H9 (cell line): Measurements from ENCODE around the gene SPAG6. TPM values are rescaled to one million over a fixed set of nuclear protein-coding genes. Genes with fewer than 3 reads are reported as not detected.

ENCODE experiments used
- DNase-seq: peaks from one replicate; pipeline ENCODE4 v3.0.0-alpha.2; 2017
- H2AFZ ChIP-seq: one replicate; pipeline ENCODE4 v1.6.1; 2013; ENCODE audit warnings: mild to moderate bottlenecking, low read length, control low read depth, moderate library complexity
- H2AK5ac ChIP-seq: 2 replicates; pipeline ENCODE4 v1.6.1; 2013; ENCODE audit warnings: low read length, control low read depth, mixed read lengths; ENCODE audit not compliant: insufficient read length
- H2BK120ac ChIP-seq: one replicate; pipeline ENCODE4 v1.6.1; 2013; ENCODE audit warnings: low read depth, mild to moderate bottlenecking, low read length, control low read depth, inconsistent platforms; ENCODE audit not compliant: poor library complexity, severe bottlenecking
- H2BK12ac ChIP-seq: 2 replicates; pipeline ENCODE4 v1.6.1; 2013; ENCODE audit warnings: low read length, control low read depth, mixed read lengths, low read depth; ENCODE audit not compliant: insufficient read length
- H2BK15ac ChIP-seq: 2 replicates; pipeline ENCODE4 v1.6.1; 2013; ENCODE audit warnings: low read depth, low read length, control low read depth
- H2BK20ac ChIP-seq: one replicate; pipeline ENCODE4 v1.6.1; 2013; ENCODE audit warnings: low read depth, mild to moderate bottlenecking, low read length, control low read depth, inconsistent platforms; ENCODE audit not compliant: poor library complexity, severe bottlenecking
- H2BK5ac ChIP-seq: 2 replicates; pipeline ENCODE4 v1.6.1; 2013; ENCODE audit warnings: low read length, control low read depth, mixed read lengths; ENCODE audit not compliant: insufficient read length
- H3K14ac ChIP-seq: 2 replicates; pipeline ENCODE4 v1.6.1; 2013; ENCODE audit warnings: low read length, control low read depth; ENCODE audit not compliant: insufficient read depth
- H3K18ac ChIP-seq: 2 replicates; pipeline ENCODE4 v1.6.1; 2013; ENCODE audit warnings: low read depth, mild to moderate bottlenecking, mixed read lengths, low read length, control low read depth; ENCODE audit not compliant: insufficient read length
- H3K23ac ChIP-seq: 2 replicates; pipeline ENCODE4 v1.6.1; 2013; ENCODE audit warnings: low read length, control low read depth, mixed read lengths, low read depth; ENCODE audit not compliant: insufficient read length
- H3K23me2 ChIP-seq: 2 replicates; pipeline ENCODE4 v1.6.1; 2013; ENCODE audit warnings: low read depth, mild to moderate bottlenecking, mixed read lengths, low read length, control low read depth; ENCODE audit not compliant: insufficient read length, poor library complexity, severe bottlenecking
- H3K27ac ChIP-seq: 2 replicates; pipeline ENCODE4 v1.5.1; 2013; ENCODE audit warnings: low read length, control low read depth, mixed read lengths, low read depth; ENCODE audit not compliant: insufficient read length
- H3K27me3 ChIP-seq: 2 replicates; pipeline ENCODE4 v1.6.1; 2013; ENCODE audit warnings: low read length, control low read depth, inconsistent platforms; ENCODE audit not compliant: insufficient read depth
- H3K4ac ChIP-seq: 2 replicates; pipeline ENCODE4 v1.6.1; 2013; ENCODE audit warnings: low read depth, mild to moderate bottlenecking, control low read depth, inconsistent platforms, low read length, moderate library complexity
- H3K4me1 ChIP-seq: 2 replicates; pipeline ENCODE4 v1.6.1; 2013; ENCODE audit warnings: low read length, control low read depth, inconsistent platforms; ENCODE audit not compliant: insufficient read depth
- H3K4me2 ChIP-seq: 2 replicates; pipeline ENCODE4 v1.6.1; 2013; ENCODE audit warnings: low read length, control low read depth, mixed read lengths; ENCODE audit not compliant: insufficient read length, insufficient read depth
- H3K56ac ChIP-seq: 2 replicates; pipeline ENCODE4 v1.6.1; 2013; ENCODE audit warnings: low read depth, mild to moderate bottlenecking, mixed read lengths, low read length, control low read depth; ENCODE audit not compliant: insufficient read length
- H3K79me1 ChIP-seq: 2 replicates; pipeline ENCODE4 v1.6.1; 2013; ENCODE audit warnings: low read depth, mild to moderate bottlenecking, moderate library complexity, low read length, control low read depth, inconsistent platforms; ENCODE audit not compliant: insufficient read depth, poor library complexity, severe bottlenecking
- H3K79me2 ChIP-seq: 2 replicates; pipeline ENCODE4 v1.6.1; 2013; ENCODE audit warnings: low read length, control low read depth, inconsistent platforms; ENCODE audit not compliant: insufficient read depth
- H3K9ac ChIP-seq: 2 replicates; pipeline ENCODE4 v1.6.1; 2013; ENCODE audit warnings: low read length, control low read depth, mixed read lengths; ENCODE audit not compliant: insufficient read length; ENCODE audit errors: extremely low read depth
- H3K9me3 ChIP-seq: one replicate; pipeline ENCODE4 v1.6.1; 2013; ENCODE audit warnings: low read depth, low read length, inconsistent platforms; ENCODE audit not compliant: control insufficient read depth
- H3T11ph ChIP-seq: one replicate; pipeline ENCODE4 v1.6.1; 2013; ENCODE audit warnings: mild to moderate bottlenecking, low read length, control low read depth, inconsistent platforms
- H4K20me1 ChIP-seq: one replicate; pipeline ENCODE4 v1.6.1; 2013; ENCODE audit not compliant: control insufficient read depth, insufficient read length, insufficient read depth
- H4K5ac ChIP-seq: 2 replicates; pipeline ENCODE4 v1.6.1; 2013; ENCODE audit warnings: low read depth, mild to moderate bottlenecking, mixed read lengths, low read length, control low read depth; ENCODE audit not compliant: insufficient read length
- H4K8ac ChIP-seq: replicated peaks from 2 replicates; pipeline ENCODE4 v1.6.1; 2013; ENCODE audit warnings: low read length, control low read depth, mixed read lengths, low read depth; ENCODE audit not compliant: insufficient read length
- H4K91ac ChIP-seq: 2 replicates; pipeline ENCODE4 v1.6.1; 2013; ENCODE audit warnings: low read depth, mild to moderate bottlenecking, moderate library complexity, mixed read lengths, low read length, control low read depth; ENCODE audit not compliant: insufficient read length
- H3K27ac Mint-ChIP-seq, 3 experiments: 2 replicates in 2 of 3; 3 replicates in 1 of 3; pipeline ENCODE4 v1.8.0; 2020 to 2021; ENCODE audit warnings: mixed read lengths in 3 of 3, mild to moderate bottlenecking in 1 of 3, moderate library complexity in 1 of 3
- H3K27me3 Mint-ChIP-seq: 2 replicates; pipeline ENCODE4 v1.8.0; 2021; ENCODE audit warnings: low read depth, mild to moderate bottlenecking, moderate library complexity, mixed read lengths
- H3K36me3 Mint-ChIP-seq, 3 experiments: 2 replicates in 2 of 3; 3 replicates in 1 of 3; pipeline ENCODE4 v1.8.0; 2020 to 2021; ENCODE audit warnings: low read depth in 3 of 3, mixed read lengths in 3 of 3; ENCODE audit not compliant: insufficient read depth in 1 of 3
- H3K4me1 Mint-ChIP-seq, 2 experiments: 2 replicates each; pipeline ENCODE4 v1.8.0; 2020; ENCODE audit warnings: mixed read lengths in 2 of 2
- H3K4me3 Mint-ChIP-seq, 2 experiments: 2 replicates in 1 of 2; 3 replicates in 1 of 2; pipeline ENCODE4 v1.8.0; 2020 to 2021; ENCODE audit warnings: mild to moderate bottlenecking in 2 of 2, mixed read lengths in 2 of 2, moderate library complexity in 1 of 2
- H3K9me3 Mint-ChIP-seq, 2 experiments: 2 replicates in 1 of 2; 3 replicates in 1 of 2; pipeline ENCODE4 v1.8.0; 2020; ENCODE audit warnings: mild to moderate bottlenecking in 2 of 2, mixed read lengths in 2 of 2, moderate library complexity in 1 of 2
- CTCF ChIP-seq: fragments of 200-600 bp; sonication (generic); conservative IDR thresholded peaks from 3 replicates; pipeline ENCODE4 v1.8.0; 2021; ENCODE audit warnings: antibody characterized with exemption, mild to moderate bottlenecking
- WGBS: extraction: QIAGEN DNeasy Blood & Tissue Kit; methylation state at CpG from one replicate; pipeline ENCODE4 v1.1.7; 2013; ENCODE audit warnings: missing lambda C conversion rate, low lambda C conversion rate, mixed read lengths; ENCODE audit not compliant: insufficient read length; ENCODE audit errors: extremely low coverage; 5-methylcytosine and 5-hydroxymethylcytosine counted together
- long read RNA-seq: library from polyadenylated mRNA; unstranded; transcript quantifications from one replicate; pipeline ENCODE4 v2.0.0, GENCODE V29; 2020
- total RNA-seq: library from RNA; stranded (reverse); gene quantifications from 2 replicates; pipeline ENCODE4 v1.2.1, GENCODE V29; 2021

SPAG6 gene
- 0.24 and 0.29 TPM in 2 replicates for total RNA-seq
- long read RNA-seq, partial matches to known transcripts = 0 of 7 reads
- long read RNA-seq, other reads (novel, unspliced or antisense) = 5 of 7 reads

DNA sequence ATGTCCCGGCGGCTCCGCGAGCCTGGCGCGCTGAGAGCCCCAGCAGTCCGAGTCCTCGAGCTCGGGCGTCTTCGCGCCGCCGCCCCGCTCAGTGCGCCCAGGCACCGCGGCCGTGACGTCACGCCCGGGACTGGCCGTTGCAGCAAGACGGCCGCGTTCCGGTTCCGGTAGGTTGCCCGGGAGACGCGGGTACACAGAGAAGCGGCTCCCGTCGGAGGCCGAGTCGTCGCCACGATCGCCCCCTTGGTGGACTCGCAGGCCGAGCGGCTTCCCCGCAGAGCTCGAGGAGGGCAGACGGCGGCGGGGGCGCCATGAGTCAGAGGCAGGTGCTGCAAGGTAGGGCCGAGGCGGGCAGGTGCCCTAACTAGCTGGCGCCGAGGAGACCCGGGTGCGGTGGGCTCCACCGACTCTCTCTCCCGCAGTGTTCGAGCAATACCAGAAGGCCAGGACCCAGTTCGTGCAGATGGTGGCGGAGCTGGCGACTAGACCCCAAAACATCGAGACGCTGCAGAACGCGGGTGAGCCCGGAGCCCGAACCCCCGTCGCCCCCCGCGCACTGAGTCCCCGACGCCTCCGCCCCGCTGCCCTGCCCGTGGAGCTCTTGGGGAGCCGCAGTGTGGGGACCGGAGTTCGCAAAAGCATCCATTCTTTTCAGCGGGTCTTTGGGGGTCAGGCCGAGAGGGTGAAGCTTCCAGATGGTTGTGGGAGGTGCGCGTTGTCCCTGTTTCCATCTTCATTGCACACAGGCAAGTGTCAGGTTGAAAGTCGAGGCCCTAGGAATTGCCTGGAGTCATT lies at the start of gene SPAG6:
SPAG6 (plus strand) TSS at position 196 of the 795 bp plus-strand sequence; CDS start at position 312, 116 bp downstream.
- H4K20me1 ChIP-seq = no peaks in the 10 kb centered on the region
- peaks cover 11% of the 10 kb centered on the region for H3K23me2 ChIP-seq
- no CpG with 5 or more reads among the region's 83 CpGs for WGBS
- H3K27me3 ChIP-seq = peaks cover 48% of the 10 kb centered on the region
- no peak within 1 kb of the TSS for H2AK5ac ChIP-seq
- H3T11ph ChIP-seq = no peak within 1 kb of the TSS
- H2AFZ ChIP-seq = no peak within 1 kb of the TSS
- peak within 1 kb of the TSS; percentile 95 for H3K4me2 ChIP-seq
- no peak within 1 kb of the TSS for H3K56ac ChIP-seq
- H4K91ac ChIP-seq = no peak within 1 kb of the TSS
- no peak within 1 kb of the TSS for H4K5ac ChIP-seq
- H2BK5ac ChIP-seq = no peak within 1 kb of the TSS
- no peak within 1 kb of the TSS for H3K27ac ChIP-seq
- peak within 1 kb of the TSS; percentile 63; the same call in 1 of the 2 replicates for H3K14ac ChIP-seq
- no peak within 1 kb of the TSS for H2BK15ac ChIP-seq
- H3K79me1 ChIP-seq = no peaks in the 10 kb centered on the region
- H2BK20ac ChIP-seq = no peak within 1 kb of the TSS
- no peak within 1 kb of the TSS for H3K27ac Mint-ChIP-seq
- H2BK12ac ChIP-seq = no peak within 1 kb of the TSS
- no peak within 1 kb of the TSS for H4K8ac ChIP-seq
- peak within 1 kb of the TSS; percentile 40 for H3K18ac ChIP-seq
- H3K9me3 ChIP-seq = no peaks in the 10 kb centered on the region
- no peaks in the 10 kb centered on the region; a peak in 1 of 7 replicates for H3K36me3 Mint-ChIP-seq
- H3K27me3 Mint-ChIP-seq = peaks cover 93% of the 10 kb centered on the region
- H3K9ac ChIP-seq = no peak within 1 kb of the TSS
- H3K9me3 Mint-ChIP-seq = peaks cover 0 to 5% of the 10 kb centered on the region in 2 experiments; a peak in 3 of 5 replicates
- H3K4me1 ChIP-seq = peaks cover 4% of the 10 kb centered on the region; the same call in 1 of the 2 replicates
- H3K4ac ChIP-seq = no peak within 1 kb of the TSS
- H3K79me2 ChIP-seq = no peaks in the 10 kb centered on the region
- H3K4me3 Mint-ChIP-seq = peak within 1 kb of the TSS; percentile 61 to 84
- no peak within 1 kb of the TSS for H3K23ac ChIP-seq
- peak; percentile 23; the same call in 2 of the 3 replicates for TF ChIP-seq CTCF
- H3K4me1 Mint-ChIP-seq = peaks cover 0 to 9% of the 10 kb centered on the region in 2 experiments; a peak in 3 of 4 replicates
- H2BK120ac ChIP-seq = no peak within 1 kb of the TSS
- peak; percentile 90 for DNase-seq
